Neural progenitor cell (in vitro differentiated cells): ENCODE results near the gene IRAK1. TPM values are rescaled to one million over a fixed set of nuclear protein-coding genes. Genes with fewer than 3 reads are reported as not detected.

Source experiments
- DNase-seq: peaks from one replicate; pipeline ENCODE4 v3.0.0-alpha.2; 2016; ENCODE audit warnings: low spot score
- H2AFZ ChIP-seq: fragments of 200-600 bp; sonication (generic); replicated peaks from 2 replicates; pipeline ENCODE4 v1.6.1; 2016; ENCODE audit warnings: antibody characterized with exemption
- H3F3A ChIP-seq: fragments of 200-600 bp; sonication (generic); 2 replicates; pipeline ENCODE4 v1.6.1; 2016; ENCODE audit warnings: antibody characterized with exemption, low read depth
- H3K27ac ChIP-seq: fragments of 200-600 bp; sonication (generic); 2 replicates; pipeline ENCODE4 v1.5.1; 2016; ENCODE audit warnings: mild to moderate bottlenecking
- H3K27me3 ChIP-seq: fragments of 200-600 bp; sonication (generic); 2 replicates; pipeline ENCODE4 v1.6.1; 2016; ENCODE audit warnings: mild to moderate bottlenecking, moderate library complexity
- H3K36me3 ChIP-seq: fragments of 200-600 bp; sonication (generic); 2 replicates; pipeline ENCODE4 v1.5.1; 2016
- H3K4me1 ChIP-seq: fragments of 200-600 bp; sonication (generic); 2 replicates; pipeline ENCODE4 v1.6.1; 2016; ENCODE audit warnings: mixed run types
- H3K4me2 ChIP-seq: fragments of 200-600 bp; sonication (generic); 2 replicates; pipeline ENCODE4 v1.6.1; 2016
- H3K4me3 ChIP-seq: fragments of 200-600 bp; sonication (generic); 2 replicates; pipeline ENCODE4 v1.5.1; 2016
- H3K79me2 ChIP-seq: fragments of 200-600 bp; sonication (generic); 2 replicates; pipeline ENCODE4 v1.6.1; 2016; ENCODE audit warnings: low read depth
- H3K9ac ChIP-seq: fragments of 200-600 bp; sonication (generic); 2 replicates; pipeline ENCODE4 v1.6.1; 2016
- H3K9me3 ChIP-seq: fragments of 200-600 bp; sonication (generic); 2 replicates; pipeline ENCODE4 v1.5.1; 2016; ENCODE audit warnings: low read depth
- H4K20me1 ChIP-seq: fragments of 200-600 bp; sonication (generic); 2 replicates; pipeline ENCODE4 v1.6.1; 2016; ENCODE audit warnings: low read depth
- H3K27ac Mint-ChIP-seq: 3 replicates; pipeline ENCODE4 v1.8.0; 2021; ENCODE audit warnings: mixed read lengths
- H3K27me3 Mint-ChIP-seq: 2 replicates; pipeline ENCODE4 v1.8.0; 2022; ENCODE audit warnings: low read depth, mild to moderate bottlenecking, inconsistent platforms, moderate library complexity, mixed read lengths; ENCODE audit not compliant: insufficient read depth
- H3K36me3 Mint-ChIP-seq: 3 replicates; pipeline ENCODE4 v1.8.0; 2021; ENCODE audit warnings: mixed read lengths
- H3K4me1 Mint-ChIP-seq: 3 replicates; pipeline ENCODE4 v1.8.0; 2021; ENCODE audit warnings: mixed read lengths
- H3K4me3 Mint-ChIP-seq: 3 replicates; pipeline ENCODE4 v1.8.0; 2021; ENCODE audit warnings: mild to moderate bottlenecking, moderate library complexity, mixed read lengths
- H3K9me3 Mint-ChIP-seq: 3 replicates; pipeline ENCODE4 v1.8.0; 2020; ENCODE audit warnings: mixed read lengths
- CTCF ChIP-seq: fragments of 200-600 bp; sonication (generic); IDR thresholded peaks from 2 replicates; pipeline ENCODE4 v1.5.1; 2017; ENCODE audit warnings: antibody characterized with exemption, mild to moderate bottlenecking
- EZH2 ChIP-seq: fragments of 200-600 bp; sonication (generic); IDR thresholded peaks from 2 replicates; pipeline ENCODE4 v1.6.1; 2017; ENCODE audit warnings: antibody characterized with exemption, mild to moderate bottlenecking, moderate library complexity
- EZH2phosphoT487 ChIP-seq: fragments of 200-600 bp; sonication (generic); IDR thresholded peaks from 2 replicates; pipeline ENCODE4 v1.6.1; 2017; ENCODE audit warnings: antibody characterized with exemption
- total RNA-seq: library from RNA; depleted of rRNA; stranded (reverse); fragments of >200 nt; gene quantifications from 2 replicates; pipeline ENCODE4 v1.2.3, GENCODE V29; 2015; ENCODE audit warnings: low replicate concordance

The IRAK1 gene
- total RNA-seq, 1 donor from 2014 or later: 6.8 TPM

GRCh38 chrX:153970357-153971123 lies 49.2 kb downstream of the IRAK1 start:
- no peaks in the 10 kb centered on the region for H3K36me3 ChIP-seq
- peak overlapping the region; percentile 79 for H3K4me2 ChIP-seq
- peak overlapping the region; percentile 80 for H3K4me3 ChIP-seq
- Mint-ChIP-seq H3K4me3 (peak overlapping the region; percentile 100), H3K27me3 (peaks cover 22% of the 10 kb centered on the region), H3K9me3 (no peaks in the 10 kb centered on the region), H3K4me1 (peaks cover 54% of the 10 kb centered on the region), H3K27ac (peak overlapping the region; percentile 100), H3K36me3 (peaks cover 2% of the 10 kb centered on the region)
- peaks cover 52% of the 10 kb centered on the region for H3K79me2 ChIP-seq
- H3K9me3 ChIP-seq: no peaks in the 10 kb centered on the region
- peaks cover 21% of the 10 kb centered on the region for H3K4me1 ChIP-seq
- TF ChIP-seq EZH2 (no peak), EZH2phosphoT487 (no peak), CTCF (no peak)
- peak overlapping the region; percentile 100 for H3K27ac ChIP-seq
- H3F3A ChIP-seq: peaks cover 35% of the 10 kb centered on the region
- H3K27me3 ChIP-seq: no peaks in the 10 kb centered on the region
- no peak overlapping the region for H2AFZ ChIP-seq
- H4K20me1 ChIP-seq: peaks cover 45% of the 10 kb centered on the region
- H3K9ac ChIP-seq: peak overlapping the region; percentile 98
- peak; percentile 73 for DNase-seq

DNA sequence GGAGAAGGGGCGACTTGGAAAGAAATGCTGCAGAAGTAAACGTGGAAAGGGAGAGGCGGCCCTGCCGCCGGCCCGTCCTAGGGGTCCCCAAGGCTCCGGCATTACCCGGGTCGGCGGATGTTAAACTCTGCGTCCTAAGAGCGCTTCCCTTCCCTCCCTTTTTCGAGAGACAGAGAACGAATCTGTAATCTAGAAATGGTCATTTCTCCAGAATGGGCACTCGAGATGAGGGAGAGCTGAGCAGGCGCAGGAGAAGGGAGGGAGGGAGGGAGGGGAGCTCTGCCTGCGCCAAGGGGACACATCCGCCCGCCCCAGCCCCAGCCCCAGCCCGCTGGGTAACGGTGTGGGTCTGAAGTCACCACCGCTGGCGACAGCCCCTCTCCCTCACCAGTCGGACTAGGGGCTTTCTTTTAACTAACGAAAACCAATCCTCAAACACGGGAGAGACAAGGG lies 49.8 kb downstream of the IRAK1 start:
- Histone ChIP-seq H3K9ac (peak overlapping the region; percentile 13), H3K4me2 (peak overlapping the region; percentile 79), H3K27me3 (no peaks in the 10 kb centered on the region), H2AFZ (no peak overlapping the region), H3K79me2 (peaks cover 58% of the 10 kb centered on the region), H4K20me1 (peaks cover 52% of the 10 kb centered on the region), H3K27ac (no peak overlapping the region), H3K36me3 (no peaks in the 10 kb centered on the region), H3K9me3 (no peaks in the 10 kb centered on the region), H3K4me1 (peaks cover 21% of the 10 kb centered on the region), H3K4me3 (peak overlapping the region; percentile 80), H3F3A (peaks cover 35% of the 10 kb centered on the region)
- no peak for DNase-seq
- Mint-ChIP-seq H3K4me3 (peak overlapping the region; percentile 100), H3K27me3 (peaks cover 22% of the 10 kb centered on the region), H3K27ac (peak overlapping the region; percentile 87), H3K9me3 (no peaks in the 10 kb centered on the region), H3K4me1 (peaks cover 53% of the 10 kb centered on the region), H3K36me3 (peaks cover 2% of the 10 kb centered on the region)
- TF ChIP-seq EZH2phosphoT487 (no peak), CTCF (no peak), EZH2 (no peak)

- peak; percentile 33 for DNase-seq
- Histone ChIP-seq H3K4me2 (peak overlapping the region; percentile 79), H3K4me1 (peaks cover 21% of the 10 kb centered on the region), H3K4me3 (peak overlapping the region; percentile 80), H4K20me1 (peaks cover 58% of the 10 kb centered on the region), H3F3A (peaks cover 35% of the 10 kb centered on the region), H3K9ac (no peak overlapping the region), H3K27ac (no peak overlapping the region), H2AFZ (no peak overlapping the region), H3K9me3 (no peaks in the 10 kb centered on the region), H3K79me2 (peaks cover 64% of the 10 kb centered on the region), H3K27me3 (no peaks in the 10 kb centered on the region), H3K36me3 (no peaks in the 10 kb centered on the region)
- Mint-ChIP-seq H3K27me3 (peaks cover 24% of the 10 kb centered on the region), H3K27ac (peak overlapping the region; percentile 87), H3K4me1 (peaks cover 50% of the 10 kb centered on the region), H3K4me3 (peak overlapping the region; percentile 100), H3K9me3 (no peaks in the 10 kb centered on the region), H3K36me3 (peaks cover 2% of the 10 kb centered on the region)
- TF ChIP-seq EZH2phosphoT487 (no peak), EZH2 (no peak), CTCF (no peak)
These were observed 50.4 kb downstream of the IRAK1 start for GRCh38 chrX:153969125-153969903.
